ENCODE data around the gene C1D.

Gene C1D

DNA sequence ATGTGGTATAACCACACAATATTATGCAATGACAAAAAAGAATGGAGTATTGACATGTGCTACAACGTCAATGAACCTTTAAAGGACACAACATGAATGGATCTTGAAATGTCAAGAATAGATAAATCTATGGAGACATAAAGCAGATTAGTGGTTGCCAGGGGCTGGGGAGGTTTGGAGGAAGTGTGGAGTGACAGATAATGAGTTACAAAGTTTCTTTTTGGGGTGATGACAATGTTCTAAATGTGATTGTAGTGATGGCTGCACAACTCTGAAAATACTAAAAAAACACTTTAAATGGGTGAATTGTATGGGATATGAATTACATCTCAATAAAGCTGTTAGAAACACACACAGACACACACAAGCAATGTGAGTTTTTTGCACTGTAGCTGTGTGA, 37.4 kb upstream of the C1D start:
- TF ChIP-seq, protein P1, sequence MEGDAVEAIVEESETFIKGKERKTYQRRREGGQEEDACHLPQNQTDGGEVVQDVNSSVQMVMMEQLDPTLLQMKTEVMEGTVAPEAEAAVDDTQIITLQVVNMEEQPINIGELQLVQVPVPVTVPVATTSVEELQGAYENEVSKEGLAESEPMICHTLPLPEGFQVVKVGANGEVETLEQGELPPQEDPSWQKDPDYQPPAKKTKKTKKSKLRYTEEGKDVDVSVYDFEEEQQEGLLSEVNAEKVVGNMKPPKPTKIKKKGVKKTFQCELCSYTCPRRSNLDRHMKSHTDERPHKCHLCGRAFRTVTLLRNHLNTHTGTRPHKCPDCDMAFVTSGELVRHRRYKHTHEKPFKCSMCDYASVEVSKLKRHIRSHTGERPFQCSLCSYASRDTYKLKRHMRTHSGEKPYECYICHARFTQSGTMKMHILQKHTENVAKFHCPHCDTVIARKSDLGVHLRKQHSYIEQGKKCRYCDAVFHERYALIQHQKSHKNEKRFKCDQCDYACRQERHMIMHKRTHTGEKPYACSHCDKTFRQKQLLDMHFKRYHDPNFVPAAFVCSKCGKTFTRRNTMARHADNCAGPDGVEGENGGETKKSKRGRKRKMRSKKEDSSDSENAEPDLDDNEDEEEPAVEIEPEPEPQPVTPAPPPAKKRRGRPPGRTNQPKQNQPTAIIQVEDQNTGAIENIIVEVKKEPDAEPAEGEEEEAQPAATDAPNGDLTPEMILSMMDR (IDR thresholded peaks at IDR 0.05) = no peak
- TF ChIP-seq ZFX (IDR thresholded peaks at IDR 0.05; ENCODE audit: borderline replicate concordance) = no peak

DNA sequence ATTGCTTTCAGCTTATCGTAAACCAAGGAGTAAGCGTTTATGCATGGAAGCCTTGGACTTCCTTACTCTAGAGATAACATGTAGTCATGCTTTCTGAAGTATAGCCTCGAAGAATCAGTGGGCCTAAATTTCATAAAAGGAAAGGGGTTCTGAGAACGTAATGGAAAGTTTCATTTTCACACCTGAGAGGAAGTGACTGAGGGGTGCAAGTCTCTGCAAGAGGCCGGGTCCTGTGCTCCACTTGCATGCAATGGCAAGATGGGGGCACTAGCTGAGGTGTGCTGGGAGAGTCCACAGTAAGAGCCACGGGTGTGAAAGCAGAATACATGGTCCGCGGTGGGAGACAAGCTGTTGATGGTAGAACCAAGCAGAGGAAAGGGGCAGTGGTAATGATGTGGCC, 36.5 kb upstream of the C1D start:
- TF ChIP-seq, protein P1 (IDR thresholded peaks at IDR 0.05) = no peak
- no peak for TF ChIP-seq ZFX (IDR thresholded peaks at IDR 0.05; ENCODE audit: borderline replicate concordance)
- H3K27ac ChIP-seq = no peak overlapping the region

More for the DNA sequence above, 37.4 kb upstream of the C1D start:
- no peak overlapping the region for H3K27ac ChIP-seq

DNA sequence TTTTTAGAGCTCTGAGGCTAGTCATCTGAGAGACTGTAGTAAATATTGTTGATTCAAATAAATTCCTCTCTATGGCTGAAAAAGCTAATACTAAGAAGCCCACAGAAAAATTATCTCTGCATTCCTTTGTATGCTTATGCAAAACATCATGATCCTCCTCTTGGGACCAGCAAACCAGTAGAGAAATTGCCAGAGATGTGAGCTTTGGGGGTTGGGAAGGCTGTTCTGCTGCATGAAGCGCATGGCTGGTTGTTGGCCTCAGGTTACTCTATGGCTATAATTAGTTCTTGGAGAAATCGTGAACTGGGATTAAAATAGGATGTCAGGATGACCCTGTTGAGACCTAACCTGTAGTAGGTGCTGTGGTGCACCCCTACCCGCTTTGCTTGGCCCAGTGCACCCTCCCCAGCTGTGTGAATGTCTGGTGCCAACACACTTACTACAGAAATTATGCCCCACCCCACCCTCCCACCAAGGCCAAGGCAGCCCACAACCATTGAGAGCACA, 35.5 kb upstream of the C1D start:
- TF ChIP-seq, protein P1 (IDR thresholded peaks at IDR 0.05) = no peak
- no peak for TF ChIP-seq ZFX (IDR thresholded peaks at IDR 0.05; ENCODE audit: borderline replicate concordance)
- no peak overlapping the region for H3K27ac ChIP-seq

DNA sequence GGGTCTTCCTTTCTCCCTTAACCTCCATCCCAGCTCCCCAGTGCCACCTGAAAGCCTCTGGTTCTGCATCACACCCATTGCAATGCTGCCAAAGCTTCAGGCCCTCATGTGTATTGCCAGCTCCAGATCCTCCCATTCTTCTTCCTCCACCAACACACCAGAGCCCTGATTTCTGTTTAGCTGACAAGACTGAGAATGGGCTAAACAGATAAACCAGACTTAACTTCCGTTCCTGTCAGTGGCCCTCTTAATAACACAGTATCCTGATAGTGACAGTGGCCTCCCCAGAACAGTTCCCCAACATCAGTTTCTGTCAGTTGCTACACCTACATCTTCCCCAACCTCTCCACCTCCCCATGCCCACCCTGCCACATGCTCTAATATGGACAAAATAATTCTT, 31.3 kb upstream of the C1D start:
- no peak overlapping the region for H3K27ac ChIP-seq
- TF ChIP-seq, protein P1 (IDR thresholded peaks at IDR 0.05) = no peak
- TF ChIP-seq ZFX (IDR thresholded peaks at IDR 0.05; ENCODE audit: borderline replicate concordance) = no peak

DNA sequence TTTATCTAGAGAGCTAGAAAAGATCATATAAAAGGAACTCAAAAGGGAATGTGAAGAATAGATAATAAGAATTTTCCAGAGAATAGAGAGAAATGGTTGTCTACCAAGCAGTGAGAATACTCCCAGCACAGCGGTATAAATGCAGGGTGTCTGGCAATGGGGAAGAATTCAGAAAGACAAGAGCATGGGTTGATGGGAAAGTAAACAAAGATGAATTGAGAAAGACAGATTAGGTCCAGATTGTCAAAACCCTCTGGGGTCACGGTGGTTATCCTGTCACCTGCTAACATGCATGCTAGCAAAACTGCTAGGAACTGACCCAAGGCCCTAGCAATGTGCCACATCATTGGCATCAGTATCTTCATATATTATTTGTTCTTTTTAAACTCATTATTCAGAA, 30.8 kb upstream of the C1D start:
- TF ChIP-seq, protein P1 (IDR thresholded peaks at IDR 0.05) = no peak
- TF ChIP-seq ZFX (IDR thresholded peaks at IDR 0.05; ENCODE audit: borderline replicate concordance) = no peak
- no peak overlapping the region for H3K27ac ChIP-seq

DNA sequence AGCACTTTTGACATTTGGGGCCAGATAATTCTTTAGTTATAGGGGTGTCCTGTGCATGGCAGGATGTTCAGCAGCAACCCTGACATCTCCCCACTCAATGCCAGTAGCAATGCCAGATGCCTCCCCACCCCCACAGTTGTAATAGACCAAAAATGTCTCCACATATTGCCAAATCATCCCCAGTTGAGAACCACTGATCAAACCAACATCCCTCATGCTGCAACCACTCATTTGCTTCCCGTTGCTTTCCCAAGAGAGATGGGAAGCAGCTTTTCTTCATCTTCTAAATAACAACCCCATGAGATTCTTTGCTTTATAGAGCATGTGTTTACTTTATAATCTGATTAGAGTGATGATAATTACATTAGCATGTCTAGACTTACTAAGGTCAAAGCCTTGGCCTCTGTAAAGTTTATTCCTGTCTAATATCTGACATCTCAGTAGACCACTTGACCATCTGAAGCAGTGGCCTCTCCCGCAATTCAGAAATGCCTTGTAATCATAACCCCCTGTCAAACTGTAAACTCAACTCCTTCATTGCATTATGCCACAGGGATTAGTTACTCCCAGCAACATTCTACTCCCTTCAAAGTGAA, 28.7 kb upstream of the C1D start:
- no peak overlapping the region for H3K27ac ChIP-seq
- no peak for TF ChIP-seq ZFX (IDR thresholded peaks at IDR 0.05; ENCODE audit: borderline replicate concordance)
- TF ChIP-seq, protein P1 (IDR thresholded peaks at IDR 0.05) = no peak

DNA sequence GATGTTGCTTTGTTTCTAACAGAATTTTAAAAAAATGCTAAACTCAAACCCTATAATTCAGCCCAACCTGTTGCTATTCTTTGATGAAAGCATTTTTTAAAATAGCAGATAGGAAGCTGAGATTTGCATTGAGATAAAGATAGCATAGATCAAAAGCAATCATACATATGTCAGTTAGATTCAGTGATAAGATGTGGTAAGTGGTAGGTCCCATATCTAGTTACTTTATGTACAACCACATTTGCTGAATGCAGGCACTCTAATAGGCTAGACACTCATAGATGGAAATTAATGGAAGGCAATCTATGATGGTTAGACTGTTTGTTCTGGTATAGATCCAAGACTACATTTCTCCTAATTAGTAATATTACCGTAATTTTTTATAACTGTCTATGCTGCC, 27.2 kb upstream of the C1D start:
- no peak overlapping the region for H3K27ac ChIP-seq
- no peak for TF ChIP-seq ZFX (IDR thresholded peaks at IDR 0.05; ENCODE audit: borderline replicate concordance)
- TF ChIP-seq, protein P1 (IDR thresholded peaks at IDR 0.05) = no peak

Measured in 22Rv1 (cell line).